SKM-1 treated with dmso at 0.1 percent for 144 hours (cell line): ENCODE measurements around the gene RNF115.

ENCODE experiments used
- DNase-seq: peaks from one replicate; lab custom pipeline; 2025; ENCODE audit not compliant: unreplicated experiment; lab: John Stamatoyannopoulos, UW

The RNF115 gene

GRCh38 chr1:145707183-145707867 lies 116.6 kb downstream of the RNF115 start, which contains the start of gene PDZK1:
TSS of gene PDZK1 (minus strand) at chr1:145707368. CDS start at chr1:145688021, 19,347 bp downstream.
- DNase-seq, result no peak

- no peak for DNase-seq
Observed at GRCh38 chr1:145706086-145706664, 117.7 kb downstream of the RNF115 start.

GRCh38 chr1:145705622-145706021 lies 118.3 kb downstream of the RNF115 start:
- no peak for DNase-seq

- DNase-seq, result no peak
Observed at GRCh38 chr1:145702826-145703225, 121.1 kb downstream of the RNF115 start.

- DNase-seq, result no peak
Observed at GRCh38 chr1:145702052-145702451, 121.8 kb downstream of the RNF115 start.

- DNase-seq, result no peak
Observed at GRCh38 chr1:145701306-145701862, 122.5 kb downstream of the RNF115 start.

GRCh38 chr1:145696630-145696960 lies 127.3 kb downstream of the RNF115 start:
- DNase-seq, result no peak

GRCh38 chr1:145695821-145696629 lies 127.9 kb downstream of the RNF115 start:
- peak; percentile 86 for DNase-seq

GRCh38 chr1:145692785-145693443 lies 131.0 kb downstream of the RNF115 start:
- DNase-seq, result no peak

- DNase-seq, result no peak
Observed at GRCh38 chr1:145690587-145691558, 133.0 kb downstream of the RNF115 start.

GRCh38 chr1:145689922-145690321 lies 134.0 kb downstream of the RNF115 start:
- no peak for DNase-seq

GRCh38 chr1:145688924-145689323 lies 135.0 kb downstream of the RNF115 start:
- no peak for DNase-seq
